Neural progenitor cell (in vitro differentiated cells): ENCODE measurements around the gene ARHGEF2. TPM values are rescaled to one million over a fixed set of nuclear protein-coding genes. Genes with fewer than 3 reads are reported as not detected.
A peak's percentile ranks its signal among the peaks of the same experiment; 100 is the strongest.

Source experiments
- DNase-seq: peaks from one replicate; pipeline ENCODE4 v3.0.0-alpha.2; 2016; ENCODE audit warnings: low spot score
- H2AFZ ChIP-seq: fragments of 200-600 bp; sonication (generic); replicated peaks from 2 replicates; pipeline ENCODE4 v1.6.1; 2016; ENCODE audit warnings: antibody characterized with exemption
- H3F3A ChIP-seq: fragments of 200-600 bp; sonication (generic); 2 replicates; pipeline ENCODE4 v1.6.1; 2016; ENCODE audit warnings: antibody characterized with exemption, low read depth
- H3K27ac ChIP-seq: fragments of 200-600 bp; sonication (generic); 2 replicates; pipeline ENCODE4 v1.5.1; 2016; ENCODE audit warnings: mild to moderate bottlenecking
- H3K27me3 ChIP-seq: fragments of 200-600 bp; sonication (generic); 2 replicates; pipeline ENCODE4 v1.6.1; 2016; ENCODE audit warnings: mild to moderate bottlenecking, moderate library complexity
- H3K36me3 ChIP-seq: fragments of 200-600 bp; sonication (generic); 2 replicates; pipeline ENCODE4 v1.5.1; 2016
- H3K4me1 ChIP-seq: fragments of 200-600 bp; sonication (generic); 2 replicates; pipeline ENCODE4 v1.6.1; 2016; ENCODE audit warnings: mixed run types
- H3K4me2 ChIP-seq: fragments of 200-600 bp; sonication (generic); 2 replicates; pipeline ENCODE4 v1.6.1; 2016
- H3K4me3 ChIP-seq: fragments of 200-600 bp; sonication (generic); 2 replicates; pipeline ENCODE4 v1.5.1; 2016
- H3K79me2 ChIP-seq: fragments of 200-600 bp; sonication (generic); 2 replicates; pipeline ENCODE4 v1.6.1; 2016; ENCODE audit warnings: low read depth
- H3K9ac ChIP-seq: fragments of 200-600 bp; sonication (generic); 2 replicates; pipeline ENCODE4 v1.6.1; 2016
- H3K9me3 ChIP-seq: fragments of 200-600 bp; sonication (generic); 2 replicates; pipeline ENCODE4 v1.5.1; 2016; ENCODE audit warnings: low read depth
- H4K20me1 ChIP-seq: fragments of 200-600 bp; sonication (generic); 2 replicates; pipeline ENCODE4 v1.6.1; 2016; ENCODE audit warnings: low read depth
- H3K27ac Mint-ChIP-seq: 3 replicates; pipeline ENCODE4 v1.8.0; 2021; ENCODE audit warnings: mixed read lengths
- H3K27me3 Mint-ChIP-seq: 2 replicates; pipeline ENCODE4 v1.8.0; 2022; ENCODE audit warnings: low read depth, mild to moderate bottlenecking, inconsistent platforms, moderate library complexity, mixed read lengths; ENCODE audit not compliant: insufficient read depth
- H3K36me3 Mint-ChIP-seq: 3 replicates; pipeline ENCODE4 v1.8.0; 2021; ENCODE audit warnings: mixed read lengths
- H3K4me1 Mint-ChIP-seq: 3 replicates; pipeline ENCODE4 v1.8.0; 2021; ENCODE audit warnings: mixed read lengths
- H3K4me3 Mint-ChIP-seq: 3 replicates; pipeline ENCODE4 v1.8.0; 2021; ENCODE audit warnings: mild to moderate bottlenecking, moderate library complexity, mixed read lengths
- H3K9me3 Mint-ChIP-seq: 3 replicates; pipeline ENCODE4 v1.8.0; 2020; ENCODE audit warnings: mixed read lengths
- EZH2 ChIP-seq: fragments of 200-600 bp; sonication (generic); IDR thresholded peaks from 2 replicates; pipeline ENCODE4 v1.6.1; 2017; ENCODE audit warnings: antibody characterized with exemption, mild to moderate bottlenecking, moderate library complexity
- EZH2phosphoT487 ChIP-seq: fragments of 200-600 bp; sonication (generic); IDR thresholded peaks from 2 replicates; pipeline ENCODE4 v1.6.1; 2017; ENCODE audit warnings: antibody characterized with exemption
- total RNA-seq: library from RNA; depleted of rRNA; stranded (reverse); fragments of >200 nt; gene quantifications from 2 replicates; pipeline ENCODE4 v1.2.3, GENCODE V29; 2015; ENCODE audit warnings: low replicate concordance
- TF ChIP-seq, protein P1 (sequence below): fragments of 200-600 bp; sonication (generic); IDR thresholded peaks from 2 replicates; pipeline ENCODE4 v1.5.1; 2017; ENCODE audit warnings: antibody characterized with exemption, mild to moderate bottlenecking

The ARHGEF2 gene
- total RNA-seq, 1 donor from 2014 or later, result 79.7 TPM

DNA sequence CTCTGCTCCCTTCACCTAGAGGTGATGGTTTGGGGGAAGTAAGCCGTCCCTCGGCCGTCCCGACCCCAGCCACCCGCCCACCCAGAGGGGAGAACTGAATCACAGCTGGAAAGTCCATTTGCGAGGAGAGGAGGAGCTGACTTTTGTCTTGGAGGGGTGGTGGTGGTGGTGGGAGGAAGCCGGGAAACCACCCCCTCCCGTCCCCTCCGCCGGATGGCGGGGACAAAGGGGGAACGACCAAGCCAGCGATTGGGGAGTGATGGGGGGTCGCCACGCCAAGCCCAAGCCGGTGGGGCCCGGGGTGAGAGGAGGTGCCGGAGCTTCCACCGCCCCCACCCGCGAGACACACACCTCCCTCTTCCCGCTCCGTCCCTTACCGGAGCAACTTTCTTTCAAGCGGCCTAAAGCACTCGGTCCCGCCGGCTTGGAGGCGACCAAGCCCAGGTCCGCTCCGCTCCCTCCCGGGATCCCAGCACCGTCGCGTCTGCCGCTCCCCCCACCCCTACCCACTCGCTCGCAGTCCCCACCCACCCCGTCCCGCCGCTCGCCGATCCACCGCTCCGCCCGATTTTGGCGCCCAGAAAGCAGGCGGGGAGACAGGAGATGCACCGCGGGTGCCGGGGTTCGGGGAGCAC lies 540 bp downstream of the ARHGEF2 start:
- peaks cover 72% of the 10 kb centered on the region for H3K4me1 Mint-ChIP-seq
- Histone ChIP-seq H3K4me1 (peaks cover 42% of the 10 kb centered on the region), H3F3A (peaks cover 50% of the 10 kb centered on the region), H3K4me3 (peak overlapping the region; percentile 97), H3K4me2 (peak overlapping the region; percentile 100), H3K27me3 (no peaks in the 10 kb centered on the region), H3K79me2 (peaks cover 68% of the 10 kb centered on the region), H2AFZ (peak overlapping the region; percentile 65), H3K9me3 (no peaks in the 10 kb centered on the region), H3K36me3 (no peaks in the 10 kb centered on the region), H3K27ac (peak overlapping the region; percentile 92), H3K9ac (peak overlapping the region; percentile 86), H4K20me1 (peaks cover 44% of the 10 kb centered on the region)
- peaks cover 3% of the 10 kb centered on the region for H3K27me3 Mint-ChIP-seq
- peak overlapping the region; percentile 92 for H3K4me3 Mint-ChIP-seq
- DNase-seq, result peak; percentile 67
- peak overlapping the region; percentile 97 for H3K27ac Mint-ChIP-seq
- TF ChIP-seq, protein P1, sequence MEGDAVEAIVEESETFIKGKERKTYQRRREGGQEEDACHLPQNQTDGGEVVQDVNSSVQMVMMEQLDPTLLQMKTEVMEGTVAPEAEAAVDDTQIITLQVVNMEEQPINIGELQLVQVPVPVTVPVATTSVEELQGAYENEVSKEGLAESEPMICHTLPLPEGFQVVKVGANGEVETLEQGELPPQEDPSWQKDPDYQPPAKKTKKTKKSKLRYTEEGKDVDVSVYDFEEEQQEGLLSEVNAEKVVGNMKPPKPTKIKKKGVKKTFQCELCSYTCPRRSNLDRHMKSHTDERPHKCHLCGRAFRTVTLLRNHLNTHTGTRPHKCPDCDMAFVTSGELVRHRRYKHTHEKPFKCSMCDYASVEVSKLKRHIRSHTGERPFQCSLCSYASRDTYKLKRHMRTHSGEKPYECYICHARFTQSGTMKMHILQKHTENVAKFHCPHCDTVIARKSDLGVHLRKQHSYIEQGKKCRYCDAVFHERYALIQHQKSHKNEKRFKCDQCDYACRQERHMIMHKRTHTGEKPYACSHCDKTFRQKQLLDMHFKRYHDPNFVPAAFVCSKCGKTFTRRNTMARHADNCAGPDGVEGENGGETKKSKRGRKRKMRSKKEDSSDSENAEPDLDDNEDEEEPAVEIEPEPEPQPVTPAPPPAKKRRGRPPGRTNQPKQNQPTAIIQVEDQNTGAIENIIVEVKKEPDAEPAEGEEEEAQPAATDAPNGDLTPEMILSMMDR, result no peak
- no peak for TF ChIP-seq EZH2phosphoT487
- no peak for TF ChIP-seq EZH2
- H3K9me3 Mint-ChIP-seq, result no peaks in the 10 kb centered on the region
- H3K36me3 Mint-ChIP-seq, result peaks cover 2% of the 10 kb centered on the region

DNA sequence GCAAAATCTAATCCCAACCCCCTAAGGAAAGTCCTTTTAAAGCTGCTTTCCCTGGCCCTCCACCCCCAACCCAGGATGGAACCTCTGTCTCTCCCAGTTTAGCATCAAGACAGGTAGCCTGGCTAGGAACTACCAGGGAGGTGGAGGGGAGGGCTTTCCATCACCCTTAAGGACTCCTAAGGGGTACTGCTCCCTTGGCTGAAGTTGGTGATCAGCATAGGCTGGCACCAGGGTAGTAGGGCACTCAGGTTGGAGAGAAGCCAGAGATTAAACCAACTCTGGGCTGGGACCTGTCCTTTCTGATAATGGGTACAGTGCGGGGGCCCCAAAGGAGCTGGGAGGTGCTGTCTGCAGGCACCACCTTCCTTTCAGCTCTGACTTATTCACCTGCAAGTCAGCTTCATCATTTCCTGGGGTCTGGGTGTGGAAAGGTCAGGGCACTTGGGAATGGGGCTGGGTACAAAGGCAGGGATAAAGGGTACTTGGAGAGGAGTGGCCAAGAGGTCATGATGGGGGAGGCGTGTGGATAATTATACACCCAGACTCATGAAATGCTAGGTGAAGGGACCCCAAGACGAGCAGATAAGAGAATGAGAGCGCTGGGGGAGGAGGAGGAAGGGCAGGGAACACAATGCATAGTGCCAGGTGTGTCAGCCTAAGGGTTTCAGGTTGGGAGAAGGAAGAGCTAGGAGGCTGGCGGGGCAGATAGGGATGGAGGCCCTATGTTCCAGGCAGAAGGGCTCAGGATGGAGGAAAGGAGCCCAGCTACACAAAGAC lies 1.2 kb downstream of the ARHGEF2 start:
- Histone ChIP-seq H3K4me2 (peak overlapping the region; percentile 100), H3F3A (peaks cover 50% of the 10 kb centered on the region), H3K27me3 (no peaks in the 10 kb centered on the region), H3K9me3 (no peaks in the 10 kb centered on the region), H3K4me3 (peak overlapping the region; percentile 97), H3K27ac (peak overlapping the region; percentile 92), H4K20me1 (peaks cover 51% of the 10 kb centered on the region), H3K36me3 (no peaks in the 10 kb centered on the region), H3K4me1 (peaks cover 43% of the 10 kb centered on the region), H2AFZ (no peak overlapping the region), H3K79me2 (peaks cover 75% of the 10 kb centered on the region), H3K9ac (peak overlapping the region; percentile 86)
- peak overlapping the region; percentile 97 for H3K27ac Mint-ChIP-seq
- peaks cover 2% of the 10 kb centered on the region for H3K36me3 Mint-ChIP-seq
- no peaks in the 10 kb centered on the region for H3K9me3 Mint-ChIP-seq
- peaks cover 80% of the 10 kb centered on the region for H3K4me1 Mint-ChIP-seq
- DNase-seq, result no peak
- TF ChIP-seq EZH2phosphoT487 (no peak), EZH2 (no peak)
- TF ChIP-seq, protein P1, result no peak
- peak overlapping the region; percentile 92 for H3K4me3 Mint-ChIP-seq
- peaks cover 8% of the 10 kb centered on the region for H3K27me3 Mint-ChIP-seq

DNA sequence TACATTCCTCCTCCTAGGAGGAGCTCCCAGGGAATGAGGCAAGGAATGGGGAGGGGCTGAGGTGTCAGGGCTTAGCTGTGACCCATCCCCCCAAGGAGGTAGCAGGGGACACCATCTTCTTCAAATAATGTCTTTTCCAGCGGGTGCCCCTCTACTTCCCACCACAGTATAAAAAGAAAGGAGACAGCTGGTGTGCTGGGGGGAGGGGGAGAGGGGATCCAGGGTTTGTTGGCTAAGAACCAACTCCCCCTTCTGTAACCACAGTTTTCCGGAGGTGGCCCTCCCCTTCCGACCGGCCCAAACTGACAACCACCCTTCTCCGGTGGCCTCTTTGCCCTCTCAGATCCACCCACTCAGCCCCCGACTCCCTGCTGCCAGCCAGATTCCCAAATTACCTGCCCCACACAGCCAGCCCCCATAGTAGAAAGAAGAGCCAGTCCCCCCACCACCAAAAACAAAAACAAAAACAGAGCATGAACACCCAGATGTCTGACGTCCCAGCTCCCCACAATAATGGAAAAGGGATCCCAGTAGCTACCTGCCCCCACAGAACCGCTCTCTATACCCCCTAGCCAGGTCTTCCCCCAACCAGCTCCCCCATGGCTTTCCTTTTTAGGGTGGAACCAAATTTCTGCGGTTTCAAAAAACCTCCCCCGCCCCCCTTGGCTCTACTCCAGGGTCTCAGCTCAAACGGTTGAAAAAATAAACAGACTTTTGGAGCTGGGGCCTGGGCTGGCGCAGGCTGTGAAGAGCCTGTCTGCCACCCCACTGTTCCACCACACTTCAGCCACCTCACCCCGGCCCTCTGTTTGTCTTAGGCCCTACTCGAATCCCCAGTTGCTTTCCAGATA lies 2.1 kb downstream of the ARHGEF2 start:
- peaks cover 59% of the 10 kb centered on the region for H4K20me1 ChIP-seq

More for the DNA sequence above, 2.1 kb downstream of the ARHGEF2 start:
- no peaks in the 10 kb centered on the region for H3K27me3 ChIP-seq
- peaks cover 83% of the 10 kb centered on the region for H3K79me2 ChIP-seq
- H2AFZ ChIP-seq, result no peak overlapping the region
- Mint-ChIP-seq H3K27ac (peak overlapping the region; percentile 97), H3K4me3 (peak overlapping the region; percentile 92), H3K27me3 (peaks cover 11% of the 10 kb centered on the region), H3K36me3 (peaks cover 2% of the 10 kb centered on the region), H3K4me1 (peaks cover 79% of the 10 kb centered on the region), H3K9me3 (no peaks in the 10 kb centered on the region)
- peak; percentile 75 for DNase-seq
- no peaks in the 10 kb centered on the region for H3K9me3 ChIP-seq
- peak overlapping the region; percentile 86 for H3K9ac ChIP-seq
- H3K4me3 ChIP-seq, result peak overlapping the region; percentile 97
- peaks cover 50% of the 10 kb centered on the region for H3F3A ChIP-seq
- H3K4me1 ChIP-seq, result peaks cover 46% of the 10 kb centered on the region
- peak overlapping the region; percentile 92 for H3K27ac ChIP-seq
- no peaks in the 10 kb centered on the region for H3K36me3 ChIP-seq
- TF ChIP-seq, protein P1, result no peak
- TF ChIP-seq EZH2 (no peak), EZH2phosphoT487 (no peak)
- peak overlapping the region; percentile 100 for H3K4me2 ChIP-seq
